ENCODE data around the gene SLC16A3.

GRCh38 chr17:82228278-82228841 is 482 bp upstream of the SLC16A3 start:
- no peak for TF ChIP-seq CTCF (IDR thresholded peaks at IDR 0.05; ENCODE audit: extremely low read depth in 1 of 2, insufficient read depth in 1 of 2, low read depth in 1 of 2, low read length in 2 of 2)
- no peak for TF ChIP-seq POLR2A (IDR thresholded peaks at IDR 0.05; ENCODE audit: low read depth, low read length)
- no peak for TF ChIP-seq MAX (IDR thresholded peaks at IDR 0.05; ENCODE audit: insufficient read depth, insufficient read length)
- no peak for TF ChIP-seq FOS (IDR thresholded peaks at IDR 0.05; ENCODE audit: borderline replicate concordance, insufficient read depth, low read length)
- no peak for TF ChIP-seq EZH2 (IDR thresholded peaks at IDR 0.05; ENCODE audit: borderline replicate concordance, low read depth, low read length, severe bottlenecking)
- TF ChIP-seq POLR2AphosphoS5 (IDR thresholded peaks at IDR 0.05; ENCODE audit: insufficient read depth, low read depth, low read length), result no peak
